ENCODE results near the gene SELP. TPM values are rescaled to one million over a fixed set of nuclear protein-coding genes. Genes with fewer than 3 reads are reported as not detected.

The SELP gene
- total and polyA plus RNA-seq, 9 donors, result 0.67 to 2.0 (median 1.1) TPM

Other genes starting within 250 kb of the SELP start
- gene CCDC181, start 202.7 kb downstream of the SELP start, total RNA-seq, result 0.66 TPM
- 1 to 10 TPM in 4 of 8 donors, under 1 TPM in 4; 0.80 to 1.6 (median 1.0) TPM for gene CCDC181, start 202.7 kb downstream of the SELP start, polyA plus RNA-seq (ENCODE audit: insufficient read depth in 1 of 8, insufficient read length in 8 of 8, low replicate concordance in 1 of 8)
- gene SLC19A2, start 144.2 kb downstream of the SELP start, total RNA-seq, result 7.0 TPM
- 1 to 10 TPM; 4.9 to 7.6 (median 6.8) TPM for gene SLC19A2, start 144.2 kb downstream of the SELP start, polyA plus RNA-seq (ENCODE audit: insufficient read depth in 1 of 8, insufficient read length in 8 of 8, low replicate concordance in 1 of 8)
- gene F5, start 43.6 kb downstream of the SELP start, total RNA-seq, result 0.31 TPM
- gene F5, start 43.6 kb downstream of the SELP start, polyA plus RNA-seq (ENCODE audit: insufficient read depth in 1 of 8, insufficient read length in 8 of 8, low replicate concordance in 1 of 8), result under 1 TPM; 0.07 to 0.71 (median 0.40) TPM
- gene SELL, start 81.5 kb upstream of the SELP start, total RNA-seq, result 0.84 TPM
- gene SELL, start 81.5 kb upstream of the SELP start, polyA plus RNA-seq (ENCODE audit: insufficient read depth in 1 of 8, insufficient read length in 8 of 8, low replicate concordance in 1 of 8), result 1 to 10 TPM; 1.6 to 3.8 (median 2.3) TPM
- 1.6 TPM for gene SELE, start 104.0 kb upstream of the SELP start, total RNA-seq
- gene SELE, start 104.0 kb upstream of the SELP start, polyA plus RNA-seq (ENCODE audit: insufficient read depth in 1 of 8, insufficient read length in 8 of 8, low replicate concordance in 1 of 8), result 1 to 10 TPM in 3 of 8 donors, under 1 TPM in 5; 0.79 to 3.3 (median 0.93) TPM
- 9.9 TPM for gene METTL18, start 164.8 kb upstream of the SELP start, total RNA-seq
- 1 to 10 TPM; 5.7 to 9.8 (median 7.7) TPM for gene METTL18, start 164.8 kb upstream of the SELP start, polyA plus RNA-seq (ENCODE audit: insufficient read depth in 1 of 8, insufficient read length in 8 of 8, low replicate concordance in 1 of 8)

Measured in muscle of leg (tissue), 9 donors.